ENCODE measurements around the gene DIS3L.

DIS3L gene

GRCh38 chr15:66264859-66265513, 28.4 kb upstream of the DIS3L start:
- TF ChIP-seq CTCF (IDR thresholded peaks at IDR 0.05), result no peak

GRCh38 chr15:66269326-66270090, 23.9 kb upstream of the DIS3L start:
- Histone ChIP-seq H3K4me3 (no peak overlapping the region), H3K27ac (no peak overlapping the region)
- no peak for TF ChIP-seq CTCF (IDR thresholded peaks at IDR 0.05)
- DNase-seq (ENCODE audit: low spot score), result no peak

More at GRCh38 chr15:66264859-66265513, 28.4 kb upstream of the DIS3L start:
- DNase-seq (ENCODE audit: low spot score), result no peak
- H3K27ac ChIP-seq, result no peak overlapping the region
- H3K4me3 ChIP-seq, result no peak overlapping the region

- Histone ChIP-seq H3K4me3 (no peak overlapping the region), H3K27ac (no peak overlapping the region)
- no peak for DNase-seq (ENCODE audit: low spot score)
- TF ChIP-seq CTCF (IDR thresholded peaks at IDR 0.05), result no peak
Measured at GRCh38 chr15:66270932-66271331, 22.4 kb upstream of the DIS3L start.

- Histone ChIP-seq H3K4me3 (no peak overlapping the region), H3K27ac (no peak overlapping the region)
- no peak for TF ChIP-seq CTCF (IDR thresholded peaks at IDR 0.05)
- no peak for DNase-seq (ENCODE audit: low spot score)
Measured at GRCh38 chr15:66275352-66275751, 18.0 kb upstream of the DIS3L start.

GRCh38 chr15:66276546-66276945, 16.8 kb upstream of the DIS3L start:
- no peak for TF ChIP-seq CTCF (IDR thresholded peaks at IDR 0.05)
- H3K4me3 ChIP-seq, result no peak overlapping the region
- DNase-seq (ENCODE audit: low spot score), result no peak

GRCh38 chr15:66278056-66278455, 15.3 kb upstream of the DIS3L start:
- TF ChIP-seq CTCF (IDR thresholded peaks at IDR 0.05), result no peak
- Histone ChIP-seq H3K4me3 (no peak overlapping the region), H3K27ac (no peak overlapping the region)
- no peak for DNase-seq (ENCODE audit: low spot score)

More at GRCh38 chr15:66276546-66276945, 16.8 kb upstream of the DIS3L start:
- H3K27ac ChIP-seq, result no peak overlapping the region

- no peak for DNase-seq (ENCODE audit: low spot score)
- Histone ChIP-seq H3K4me3 (no peak overlapping the region), H3K27ac (no peak overlapping the region)
- no peak for TF ChIP-seq CTCF (IDR thresholded peaks at IDR 0.05)
Measured at GRCh38 chr15:66278671-66279070, 14.7 kb upstream of the DIS3L start.
